Thyroid gland (tissue), 4 donors: ENCODE data around the gene ARHGEF10L. TPM values are rescaled to one million over a fixed set of nuclear protein-coding genes. Genes with fewer than 3 reads are reported as not detected.

Source experiments
- DNase-seq, 2 donors: peaks; one replicate each; pipeline ENCODE4 v3.0.0-alpha.2; 2019
- H3K27ac ChIP-seq, 3 donors: fragments of 200-600 bp; sonication (generic); 1 replicate in 2 of 3; 2 replicates in 1 of 3; pipeline ENCODE4 v1.5.1; 2016 to 2019; ENCODE audit warnings: mild to moderate bottlenecking in 1 of 3, moderate library complexity in 1 of 3
- H3K27me3 ChIP-seq: fragments of 200-600 bp; sonication (generic); one replicate; pipeline ENCODE4 v1.5.1; 2019
- H3K36me3 ChIP-seq, 2 donors: fragments of 200-600 bp; sonication (generic); one replicate each; pipeline ENCODE4 v1.5.1; 2016 to 2019
- H3K4me1 ChIP-seq, 2 donors: fragments of 200-600 bp; sonication (generic); one replicate each; pipeline ENCODE4 v1.5.1; 2017 to 2019
- H3K4me3 ChIP-seq, 3 donors: fragments of 200-600 bp; sonication (generic); replicated peaks in 1 of 3; 1 replicate in 2 of 3; 2 replicates in 1 of 3; pipeline ENCODE4 v1.5.1; 2016; ENCODE audit warnings: mild to moderate bottlenecking in 1 of 3
- H3K9me3 ChIP-seq: fragments of 200-600 bp; sonication (generic); one replicate; pipeline ENCODE4 v1.5.1; 2017
- CTCF ChIP-seq, 6 experiments: fragments of 200-600 bp in 3 of 6; fragments of 450-650 bp in 3 of 6; sonication (generic) in 3 of 6; IDR thresholded peaks; one replicate each; pipeline ENCODE4 v1.5.1; 2016 to 2019; ENCODE audit warnings: antibody characterized with exemption in 6 of 6, mild to moderate bottlenecking in 2 of 6, inconsistent platforms in 1 of 6, moderate library complexity in 1 of 6
- POLR2A ChIP-seq, 2 donors: fragments of 450-650 bp; IDR thresholded peaks; one replicate each; pipeline ENCODE4 v1.6.1; 2017; ENCODE audit warnings: antibody characterized with exemption in 2 of 2, mild to moderate bottlenecking in 2 of 2, moderate library complexity in 1 of 2
- WGBS, 2 donors: methylation state at CpG; one replicate each; pipeline ENCODE4 v1.1.5; 2017; 5-methylcytosine and 5-hydroxymethylcytosine counted together
- intact Hi-C: fragments of 100-400 bp; cut with DNase I; formaldehyde crosslinking; loops from one replicate; pipeline ENCODE4 v1.15.1; 2023
- total RNA-seq, 4 donors: library from RNA; depleted of rRNA; stranded (reverse); fragments of >200 nt; gene quantifications; one replicate each; pipeline ENCODE4 v1.2.3, GENCODE V29; 2016

Gene ARHGEF10L
- total RNA-seq, 4 donors from 2014 or later, result 32.2 to 64.5 (median 51.4) TPM

GRCh38 chr1:17688217-17688810, 148.8 kb downstream of the ARHGEF10L start:
- TF ChIP-seq CTCF (IDR thresholded peaks at IDR 0.05), result no peak
- no peak for TF ChIP-seq POLR2A (IDR thresholded peaks at IDR 0.05)
- intact Hi-C loops, result no loop called here
- no peak for DNase-seq
- whole genome bisulfite sequencing, 2 donors, result 88 to 93% methylated on average over 4 to 6 of the region's 8 CpGs
- no peaks in the 10 kb centered on the region for H3K27me3 ChIP-seq
- H3K4me3 ChIP-seq, result no peak overlapping the region
- H3K27ac ChIP-seq, result no peak overlapping the region
- no peaks in the 10 kb centered on the region for H3K9me3 ChIP-seq
- peaks cover 3 to 10% of the 10 kb centered on the region in 2 donors for H3K36me3 ChIP-seq
- H3K4me1 ChIP-seq, result peaks cover 0 to 15% of the 10 kb centered on the region in 2 donors

GRCh38 chr1:17689011-17689410, 149.5 kb downstream of the ARHGEF10L start:
- Histone ChIP-seq H3K36me3 (peaks cover 3 to 10% of the 10 kb centered on the region in 2 donors), H3K27ac (no peak overlapping the region), H3K4me3 (no peak overlapping the region), H3K4me1 (peaks cover 0 to 14% of the 10 kb centered on the region in 2 donors), H3K9me3 (no peaks in the 10 kb centered on the region), H3K27me3 (no peaks in the 10 kb centered on the region)
- WGBS, 2 donors, result 84 to 93% methylated on average over 3 to 9 of the region's 9 CpGs
- no peak for TF ChIP-seq POLR2A (IDR thresholded peaks at IDR 0.05)
- no peak for TF ChIP-seq CTCF (IDR thresholded peaks at IDR 0.05)
- no peak for DNase-seq
- intact Hi-C loops, result no loop called here

- peaks cover 0 to 5% of the 10 kb centered on the region in 2 donors for H3K4me1 ChIP-seq
- no peak overlapping the region for H3K27ac ChIP-seq
- peaks cover 10 to 11% of the 10 kb centered on the region in 2 donors for H3K36me3 ChIP-seq
- no peaks in the 10 kb centered on the region for H3K27me3 ChIP-seq
- no peak for DNase-seq
- TF ChIP-seq CTCF (IDR thresholded peaks at IDR 0.05), result no peak
- TF ChIP-seq POLR2A (IDR thresholded peaks at IDR 0.05), result no peak
- no peak overlapping the region for H3K4me3 ChIP-seq
- no peaks in the 10 kb centered on the region for H3K9me3 ChIP-seq
- intact Hi-C loops, result no loop called here
- WGBS, 2 donors, result 62 to 67% methylated on average over 11 of the region's 11 CpGs
These were observed 151.6 kb downstream of the ARHGEF10L start for GRCh38 chr1:17690906-17691634.

GRCh38 chr1:17692645-17693044, 153.1 kb downstream of the ARHGEF10L start:
- Histone ChIP-seq H3K4me3 (no peak overlapping the region), H3K4me1 (no peaks in the 10 kb centered on the region), H3K36me3 (peaks cover 16 to 21% of the 10 kb centered on the region in 2 donors), H3K27me3 (no peaks in the 10 kb centered on the region), H3K27ac (no peak overlapping the region), H3K9me3 (no peaks in the 10 kb centered on the region)
- intact Hi-C loops, result no loop called here
- TF ChIP-seq POLR2A (IDR thresholded peaks at IDR 0.05), result no peak
- no peak for TF ChIP-seq CTCF (IDR thresholded peaks at IDR 0.05)
- 74 to 81% methylated on average over 9 of the region's 9 CpGs for WGBS, 2 donors
- no peak for DNase-seq
